Measurements from ENCODE around the gene GRM2. TPM values are rescaled to one million over a fixed set of nuclear protein-coding genes. Genes with fewer than 3 reads are reported as not detected.

The GRM2 gene
- under 0.01 TPM in 2 replicates for total RNA-seq
- polyA plus RNA-seq = 0.02 and 0.06 TPM in 2 replicates
- polyA plus RNA-seq (2012) = 0.06 TPM in 1 of 2 replicates, not detected in the other
- not detected in 2 replicates for polyA minus RNA-seq (ENCODE audit: low replicate concordance)

- no peak within 1 kb of the TSS for H2AFZ ChIP-seq (ENCODE audit: low read length)
- no peaks in the 10 kb centered on the region for H3K36me3 ChIP-seq (ENCODE audit: control insufficient read depth, insufficient read depth, low read length)
- H3K4me3 ChIP-seq (replicated peaks in 1 of 4; ENCODE audit: control extremely low read depth in 1 of 4, insufficient read depth in 1 of 4, low read depth in 3 of 4, low read length in 4 of 4) = peak within 1 kb of the TSS in 2 of 4 experiments; percentile 21 to 40
- H3K79me2 ChIP-seq (ENCODE audit: control insufficient read depth, insufficient read depth, low read length) = no peaks in the 10 kb centered on the region
- no peak within 1 kb of the TSS for H3K27ac ChIP-seq (ENCODE audit: insufficient read depth, low read length)
- H3K27me3 ChIP-seq (ENCODE audit: control insufficient read depth, insufficient read depth, low read length) = no peaks in the 10 kb centered on the region
- no peaks in the 10 kb centered on the region for H3K4me1 ChIP-seq (ENCODE audit: control insufficient read depth, extremely low read depth, insufficient read depth, low read length)
- TF ChIP-seq EZH2 (IDR thresholded peaks at IDR 0.05; ENCODE audit: low read length, missing control alignments) = no peak
- peak in 1 of 2 donors; percentile 20 for TF ChIP-seq CTCF (conservative IDR thresholded peaks at IDR 0.05 in 1 of 2, IDR thresholded peaks at IDR 0.05 in 1 of 2; ENCODE audit: low read depth in 1 of 2, low read length in 2 of 2)
- H3K9ac ChIP-seq (ENCODE audit: insufficient read depth, low read length) = no peak within 1 kb of the TSS
- H4K20me1 ChIP-seq (ENCODE audit: control insufficient read depth, extremely low read depth, insufficient read depth, low read length) = no peaks in the 10 kb centered on the region
- peak; percentile 84 to 87 for DNase-seq (ENCODE audit: low read depth in 2 of 2)
- H3K9me3 ChIP-seq (ENCODE audit: control insufficient read depth, insufficient read depth, low read depth, low read length) = no peaks in the 10 kb centered on the region
- peak within 1 kb of the TSS; percentile 80 for H3K4me2 ChIP-seq (ENCODE audit: extremely low read depth, insufficient read depth, low read length)
Measured at GRCh38 chr3:51706788-51707731, at the start of gene GRM2. GRM2 (plus strand) TSS chr3:51707068; CDS start chr3:51708984, 1,916 bp downstream.

DNA sequence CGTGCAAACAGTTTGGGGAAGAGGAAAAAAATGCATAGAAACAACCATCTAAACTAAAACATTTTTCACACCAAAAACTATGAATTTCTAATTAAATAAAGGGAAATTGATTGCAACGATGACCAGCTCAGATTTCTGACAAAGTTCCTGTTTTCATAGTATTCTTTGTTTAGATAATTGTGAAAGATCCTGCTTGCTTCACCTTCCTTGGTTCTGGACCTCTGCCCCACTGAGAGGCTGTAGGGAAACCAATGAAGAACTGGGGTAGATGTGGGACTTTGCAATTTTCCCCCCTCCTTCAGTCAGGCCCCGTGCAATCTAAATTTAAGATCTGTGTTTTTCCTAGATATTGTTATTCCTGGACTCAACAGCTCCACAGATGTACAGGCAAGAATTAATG lies 49.6 kb upstream of the GRM2 start:
- Histone ChIP-seq H3K4me1 (ENCODE audit: control insufficient read depth, extremely low read depth, insufficient read depth, low read length) (no peaks in the 10 kb centered on the region), H3K27ac (ENCODE audit: insufficient read depth, low read length) (no peak overlapping the region), H4K20me1 (ENCODE audit: control insufficient read depth, extremely low read depth, insufficient read depth, low read length) (no peaks in the 10 kb centered on the region), H3K9ac (ENCODE audit: insufficient read depth, low read length) (no peak overlapping the region), H3K79me2 (ENCODE audit: control insufficient read depth, insufficient read depth, low read length) (no peaks in the 10 kb centered on the region), H3K36me3 (ENCODE audit: control insufficient read depth, insufficient read depth, low read length) (peaks cover 1% of the 10 kb centered on the region), H3K4me2 (ENCODE audit: extremely low read depth, insufficient read depth, low read length) (no peak overlapping the region), H3K27me3 (ENCODE audit: control insufficient read depth, insufficient read depth, low read length) (no peaks in the 10 kb centered on the region), H2AFZ (ENCODE audit: low read length) (no peak overlapping the region), H3K9me3 (ENCODE audit: control insufficient read depth, insufficient read depth, low read depth, low read length) (no peaks in the 10 kb centered on the region), H3K4me3 (replicated peaks in 1 of 4; ENCODE audit: control extremely low read depth in 1 of 4, insufficient read depth in 1 of 4, low read depth in 3 of 4, low read length in 4 of 4) (no peak overlapping the region)
- TF ChIP-seq EZH2 (IDR thresholded peaks at IDR 0.05; ENCODE audit: low read length, missing control alignments) = no peak
- TF ChIP-seq CTCF (conservative IDR thresholded peaks at IDR 0.05 in 1 of 2, IDR thresholded peaks at IDR 0.05 in 1 of 2; ENCODE audit: low read depth in 1 of 2, low read length in 2 of 2) = no peak
- no peak for DNase-seq (ENCODE audit: low read depth in 2 of 2)

DNA sequence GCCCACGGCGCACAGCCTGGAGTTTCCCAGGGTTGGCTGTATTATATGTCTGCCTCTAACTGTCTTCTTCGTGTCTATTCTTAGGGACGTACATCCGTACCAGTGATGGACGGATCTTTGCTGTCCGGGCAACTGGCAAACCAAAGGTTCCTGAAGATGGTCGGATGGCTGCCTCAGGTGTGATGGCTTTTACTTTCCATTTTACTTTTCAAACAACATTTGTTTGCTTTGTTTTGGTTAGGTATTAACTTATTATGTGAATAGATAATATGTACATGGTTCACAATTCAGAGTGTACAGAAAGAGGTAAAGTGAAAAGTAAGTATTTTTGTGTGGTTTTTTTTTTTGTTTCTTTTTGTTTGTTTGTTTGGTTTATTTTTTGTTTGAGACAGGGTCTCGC lies 46.9 kb upstream of the GRM2 start:
- Histone ChIP-seq H3K36me3 (ENCODE audit: control insufficient read depth, insufficient read depth, low read length) (peaks cover 10% of the 10 kb centered on the region), H3K4me3 (replicated peaks in 1 of 4; ENCODE audit: control extremely low read depth in 1 of 4, insufficient read depth in 1 of 4, low read depth in 3 of 4, low read length in 4 of 4) (no peak overlapping the region), H4K20me1 (ENCODE audit: control insufficient read depth, extremely low read depth, insufficient read depth, low read length) (no peaks in the 10 kb centered on the region), H2AFZ (ENCODE audit: low read length) (no peak overlapping the region), H3K9ac (ENCODE audit: insufficient read depth, low read length) (no peak overlapping the region), H3K79me2 (ENCODE audit: control insufficient read depth, insufficient read depth, low read length) (no peaks in the 10 kb centered on the region), H3K9me3 (ENCODE audit: control insufficient read depth, insufficient read depth, low read depth, low read length) (no peaks in the 10 kb centered on the region), H3K4me2 (ENCODE audit: extremely low read depth, insufficient read depth, low read length) (no peak overlapping the region), H3K27ac (ENCODE audit: insufficient read depth, low read length) (no peak overlapping the region), H3K4me1 (ENCODE audit: control insufficient read depth, extremely low read depth, insufficient read depth, low read length) (no peaks in the 10 kb centered on the region), H3K27me3 (ENCODE audit: control insufficient read depth, insufficient read depth, low read length) (no peaks in the 10 kb centered on the region)
- no peak for DNase-seq (ENCODE audit: low read depth in 2 of 2)
- TF ChIP-seq EZH2 (IDR thresholded peaks at IDR 0.05; ENCODE audit: low read length, missing control alignments) (no peak), CTCF (conservative IDR thresholded peaks at IDR 0.05 in 1 of 2, IDR thresholded peaks at IDR 0.05 in 1 of 2; ENCODE audit: low read depth in 1 of 2, low read length in 2 of 2) (no peak)

Data from fibroblast of lung (primary cell).